HG02852 (cell line): ENCODE results near the gene CLIC5.
A peak's percentile ranks its signal among the peaks of the same experiment; 100 is the strongest.
"Not testable (repeated sequence)": the region's sequence is repeated elsewhere in the genome, so short reads cannot be mapped to it uniquely, and the experiment has no call there.

ENCODE experiments used
- ATAC-seq: cut with Tn5 transposase; IDR thresholded peaks from one replicate; pipeline ENCODE4 v1.9.1; 2021; ENCODE audit warnings: mild to moderate bottlenecking, moderate library complexity; ENCODE audit not compliant: unreplicated experiment

Gene CLIC5

GRCh38 chr6:45929421-45930361 is 86.0 kb downstream of the CLIC5 start:
- ATAC-seq = no peak

- no peak for ATAC-seq
These were observed 86.8 kb downstream of the CLIC5 start for GRCh38 chr6:45928721-45929305.

- no peak for ATAC-seq
These were observed 88.0 kb downstream of the CLIC5 start for GRCh38 chr6:45927421-45928320.

GRCh38 chr6:45926423-45926822 is 89.2 kb downstream of the CLIC5 start:
- ATAC-seq = not testable (repeated sequence)

GRCh38 chr6:45924763-45925342 is 90.8 kb downstream of the CLIC5 start:
- no peak for ATAC-seq

GRCh38 chr6:45923831-45924391 is 91.7 kb downstream of the CLIC5 start:
- peak; percentile 69 for ATAC-seq

- no peak for ATAC-seq
These were observed 92.8 kb downstream of the CLIC5 start for GRCh38 chr6:45922728-45923351.

- no peak for ATAC-seq
These were observed 93.9 kb downstream of the CLIC5 start for GRCh38 chr6:45921691-45922281.

GRCh38 chr6:45920819-45921511 is 94.7 kb downstream of the CLIC5 start:
- peak; percentile 68 for ATAC-seq

GRCh38 chr6:45917439-45917838 is 98.2 kb downstream of the CLIC5 start:
- ATAC-seq = no peak

GRCh38 chr6:45916692-45917091 is 99.0 kb downstream of the CLIC5 start:
- no peak for ATAC-seq

- ATAC-seq = no peak
These were observed 99.7 kb downstream of the CLIC5 start for GRCh38 chr6:45915780-45916468.

GRCh38 chr6:45911691-45912090 is 104.0 kb downstream of the CLIC5 start:
- no peak for ATAC-seq

GRCh38 chr6:45903959-45904358 is 111.7 kb downstream of the CLIC5 start:
- no peak for ATAC-seq

- no peak for ATAC-seq
These were observed 112.7 kb downstream of the CLIC5 start for GRCh38 chr6:45902984-45903383.

- ATAC-seq = no peak
These were observed 113.7 kb downstream of the CLIC5 start for GRCh38 chr6:45901767-45902650.
